ENCODE measurements around the gene F10. TPM values are rescaled to one million over a fixed set of nuclear protein-coding genes. Genes with fewer than 3 reads are reported as not detected.
"Not testable (repeated sequence)": the region's sequence is repeated elsewhere in the genome, so short reads cannot be mapped to it uniquely, and the experiment has no call there.

Gene F10
- 1.1 and 1.4 TPM in 2 replicates for total RNA-seq (2014; rRNA removed)
- polyA plus RNA-seq (2012), result 5.2 TPM

DNA sequence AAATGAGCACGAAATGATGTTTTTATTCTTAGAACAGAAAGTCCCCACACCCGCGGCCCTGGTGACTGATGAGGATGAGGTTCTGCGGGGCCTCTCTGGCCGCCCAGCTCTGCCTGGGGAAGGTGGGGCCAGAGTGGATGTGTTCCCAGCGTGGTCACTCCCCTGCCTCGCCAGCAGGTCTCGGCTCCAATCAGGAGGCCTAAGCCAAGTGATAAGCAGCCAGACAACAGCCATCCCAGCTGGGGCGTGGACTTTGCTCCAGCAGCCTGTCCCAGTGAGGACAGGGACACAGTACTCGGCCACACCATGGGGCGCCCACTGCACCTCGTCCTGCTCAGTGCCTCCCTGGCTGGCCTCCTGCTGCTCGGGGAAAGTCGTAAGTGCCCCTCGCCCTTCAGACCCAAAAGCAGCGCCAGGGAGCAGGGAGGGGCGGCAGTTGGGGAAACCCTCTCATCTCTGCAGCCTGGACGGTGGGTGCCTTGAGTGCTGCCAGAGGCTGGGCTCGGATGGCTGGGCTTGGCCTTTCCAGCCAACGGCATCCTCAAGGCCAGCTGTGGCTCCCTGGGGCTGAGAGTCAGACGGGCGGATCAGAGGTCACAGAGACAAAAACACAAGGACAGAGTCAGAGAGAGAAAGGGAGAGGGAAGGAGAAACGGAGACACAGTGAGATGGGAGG lies at the start of gene F10:
Gene F10, plus strand, starts transcription at position 250 of the 676 bp plus-strand sequence. Its CDS starts 57 bp downstream, at position 307.
- peak; percentile 34 for DNase-seq (ENCODE audit: low read depth)

DNA sequence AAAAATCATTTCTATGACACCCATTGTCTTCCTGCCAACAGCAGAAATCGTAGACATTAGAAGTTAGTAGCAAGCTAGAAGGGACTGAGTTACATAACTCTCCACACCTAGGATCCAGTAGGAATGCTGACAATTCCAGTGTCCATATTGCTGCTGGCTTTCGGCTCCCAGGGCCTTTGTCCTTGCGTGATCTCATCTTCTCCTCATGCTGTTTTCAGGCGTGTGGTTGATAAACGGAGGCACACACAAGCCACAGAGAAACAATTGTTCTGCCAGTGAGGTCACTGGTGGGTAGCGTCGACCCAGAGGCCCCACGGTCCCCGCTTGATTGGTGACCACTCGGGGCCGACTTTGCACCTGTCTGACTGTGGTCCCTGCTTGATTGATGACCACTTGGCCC lies 48.7 kb upstream of the F10 start:
- no peak for DNase-seq (ENCODE audit: low read depth)

DNA sequence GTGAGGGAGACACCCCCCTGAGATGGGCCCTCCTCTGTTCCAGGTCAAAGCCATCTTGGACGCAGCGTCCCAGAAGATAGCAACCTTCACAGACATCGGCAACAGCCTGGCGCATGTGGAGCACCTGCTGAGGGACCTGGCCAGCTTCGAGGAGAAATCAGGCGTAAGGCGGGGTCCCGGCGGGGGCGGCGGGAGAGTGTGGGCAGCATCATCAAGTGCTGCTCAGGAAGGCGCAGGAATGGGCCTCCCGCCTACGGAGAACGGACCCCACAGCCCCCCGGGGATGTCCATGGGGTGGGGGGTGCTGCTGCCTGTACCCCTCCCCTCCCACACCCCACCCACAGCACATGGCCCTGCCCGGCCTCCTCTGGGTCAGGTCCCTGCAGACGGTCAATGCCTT lies 48.2 kb upstream of the F10 start:
- no peak for DNase-seq (ENCODE audit: low read depth)

DNA sequence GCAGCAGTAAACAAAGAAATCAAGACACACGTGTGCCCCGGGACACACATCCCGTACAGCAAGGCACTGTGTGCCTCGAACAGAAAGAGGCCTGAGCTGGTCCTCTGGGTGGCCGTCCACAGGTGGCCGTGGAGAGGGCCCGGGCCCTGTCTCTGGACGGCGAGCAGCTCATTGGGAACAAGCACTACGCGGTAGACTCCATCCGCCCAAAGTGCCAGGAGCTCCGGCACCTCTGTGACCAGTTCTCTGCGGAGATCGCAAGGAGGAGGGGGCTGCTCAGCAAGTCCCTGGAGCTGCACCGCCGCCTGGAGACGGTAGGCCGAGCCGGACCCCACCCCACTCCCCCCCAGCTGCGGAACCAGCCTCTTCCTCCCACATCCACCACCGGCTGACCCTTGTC lies 47.7 kb upstream of the F10 start:
- DNase-seq (ENCODE audit: low read depth), result no peak

DNA sequence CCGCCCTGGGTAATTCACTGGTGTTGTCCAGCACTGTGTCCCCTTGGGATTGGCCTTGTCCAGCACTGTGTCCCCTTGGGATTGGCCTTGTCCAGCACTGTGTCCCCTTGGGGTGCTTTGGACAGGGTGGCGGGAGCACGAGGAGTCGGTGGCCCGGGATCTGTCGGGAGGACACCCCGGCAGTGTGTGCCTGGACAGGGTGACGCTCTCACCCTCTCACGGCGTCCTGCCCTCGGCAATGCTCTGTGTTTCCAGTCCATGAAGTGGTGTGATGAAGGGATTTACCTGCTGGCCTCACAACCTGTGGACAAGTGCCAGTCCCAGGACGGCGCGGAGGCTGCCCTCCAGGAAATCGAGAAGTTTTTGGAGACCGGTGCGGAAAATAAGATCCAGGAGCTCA lies 46.9 kb upstream of the F10 start:
- no peak for DNase-seq (ENCODE audit: low read depth)

DNA sequence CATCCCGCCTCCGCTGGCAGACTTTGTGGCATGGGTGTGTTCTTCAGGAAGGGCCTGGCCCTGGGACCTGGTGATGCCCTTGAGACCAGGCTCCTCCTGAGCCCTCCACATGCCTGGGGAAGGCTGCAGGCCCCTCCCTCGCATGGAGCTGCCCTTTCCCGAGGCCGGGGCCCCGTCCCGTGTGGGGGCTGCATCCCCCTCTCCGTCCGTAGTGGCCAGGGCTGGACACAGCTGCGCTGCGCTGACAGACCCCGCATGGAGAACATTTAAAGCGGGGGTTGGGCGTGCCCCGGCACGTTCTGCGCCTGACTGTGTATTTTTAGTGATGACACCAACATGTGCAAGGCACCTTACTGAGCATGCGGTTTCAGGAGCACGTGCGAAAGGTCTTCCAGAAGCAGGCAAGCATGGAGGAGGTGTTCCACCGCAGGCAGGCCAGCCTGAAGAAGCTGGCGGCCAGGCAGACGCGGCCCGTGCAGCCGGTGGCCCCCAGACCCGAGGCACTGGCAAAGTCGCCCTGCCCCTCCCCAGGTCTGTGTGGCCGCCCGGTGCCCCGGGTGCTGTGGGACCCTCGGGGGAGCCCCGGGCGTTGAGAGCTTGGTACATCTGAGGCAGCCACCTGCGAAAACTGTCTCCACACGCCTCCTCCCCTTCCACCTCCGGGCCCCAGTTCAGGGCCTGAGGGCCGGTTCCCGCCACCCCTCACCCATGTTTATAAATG lies 45.8 kb upstream of the F10 start:
- DNase-seq (ENCODE audit: low read depth), result no peak

DNA sequence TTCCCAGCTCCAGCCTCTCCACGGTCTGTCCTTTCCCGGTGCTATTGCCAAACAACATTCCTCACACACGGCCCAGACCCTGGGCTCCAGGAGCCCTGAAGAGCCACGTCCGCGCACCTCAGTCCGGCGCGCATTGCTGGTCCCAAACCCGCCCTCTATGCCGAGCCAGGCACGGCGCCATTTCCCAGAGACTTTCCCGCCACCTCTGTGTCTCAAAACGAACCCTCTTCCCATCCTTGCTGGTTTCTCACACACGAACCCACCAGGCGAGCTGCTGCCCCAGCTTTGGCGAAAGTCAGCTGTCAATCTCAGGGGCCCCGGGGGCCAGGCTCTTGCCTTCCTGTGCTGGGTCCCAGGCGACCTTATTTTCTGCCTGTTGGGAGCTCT lies 45.0 kb upstream of the F10 start:
- DNase-seq (ENCODE audit: low read depth), result no peak

DNA sequence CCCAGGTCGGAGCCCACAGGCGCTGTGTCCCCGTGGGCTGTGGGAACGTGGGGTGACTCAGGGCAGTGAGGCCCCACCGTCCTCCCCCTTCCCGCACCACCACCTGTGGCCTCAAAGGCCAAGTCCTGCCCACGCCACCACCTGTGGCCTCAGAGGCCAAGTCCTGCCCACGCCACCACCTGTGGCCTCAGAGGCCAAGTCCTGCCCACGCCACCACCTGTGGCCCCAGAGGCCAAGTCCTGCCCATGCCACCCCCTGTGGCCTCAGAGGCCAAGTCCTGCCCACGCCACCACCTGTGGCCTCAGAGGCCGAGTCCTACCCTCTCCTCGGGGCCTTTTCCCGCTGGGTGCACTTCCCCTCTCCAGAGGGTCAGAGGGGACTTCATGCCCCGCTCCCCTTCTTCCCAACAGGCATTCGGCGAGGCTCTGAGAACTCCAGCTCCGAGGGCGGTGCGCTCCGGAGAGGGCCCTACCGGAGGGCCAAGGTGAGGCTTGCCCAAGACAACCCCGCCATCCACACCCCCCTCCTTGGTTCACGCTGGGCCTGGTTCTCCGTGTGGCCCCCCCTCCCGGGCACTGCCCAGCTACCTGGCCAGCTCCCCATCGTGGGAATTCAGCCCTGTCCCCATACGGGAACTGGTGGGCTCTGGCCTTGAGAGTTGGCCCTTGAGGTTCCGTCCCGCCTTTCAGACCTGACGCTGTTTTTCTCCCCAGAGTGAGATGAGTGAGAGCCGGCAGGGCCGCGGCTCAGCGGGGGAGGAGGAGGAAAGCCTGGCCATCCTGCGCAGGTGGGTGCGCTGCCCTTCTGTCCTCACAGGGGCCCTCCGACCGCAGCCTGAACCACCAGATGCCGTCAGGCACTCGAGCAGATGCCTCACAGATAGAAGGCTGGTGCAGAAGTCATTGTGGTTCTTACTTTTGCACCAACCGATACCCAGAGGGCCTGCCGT lies 44.4 kb upstream of the F10 start:
- DNase-seq (ENCODE audit: low read depth), result no peak

DNA sequence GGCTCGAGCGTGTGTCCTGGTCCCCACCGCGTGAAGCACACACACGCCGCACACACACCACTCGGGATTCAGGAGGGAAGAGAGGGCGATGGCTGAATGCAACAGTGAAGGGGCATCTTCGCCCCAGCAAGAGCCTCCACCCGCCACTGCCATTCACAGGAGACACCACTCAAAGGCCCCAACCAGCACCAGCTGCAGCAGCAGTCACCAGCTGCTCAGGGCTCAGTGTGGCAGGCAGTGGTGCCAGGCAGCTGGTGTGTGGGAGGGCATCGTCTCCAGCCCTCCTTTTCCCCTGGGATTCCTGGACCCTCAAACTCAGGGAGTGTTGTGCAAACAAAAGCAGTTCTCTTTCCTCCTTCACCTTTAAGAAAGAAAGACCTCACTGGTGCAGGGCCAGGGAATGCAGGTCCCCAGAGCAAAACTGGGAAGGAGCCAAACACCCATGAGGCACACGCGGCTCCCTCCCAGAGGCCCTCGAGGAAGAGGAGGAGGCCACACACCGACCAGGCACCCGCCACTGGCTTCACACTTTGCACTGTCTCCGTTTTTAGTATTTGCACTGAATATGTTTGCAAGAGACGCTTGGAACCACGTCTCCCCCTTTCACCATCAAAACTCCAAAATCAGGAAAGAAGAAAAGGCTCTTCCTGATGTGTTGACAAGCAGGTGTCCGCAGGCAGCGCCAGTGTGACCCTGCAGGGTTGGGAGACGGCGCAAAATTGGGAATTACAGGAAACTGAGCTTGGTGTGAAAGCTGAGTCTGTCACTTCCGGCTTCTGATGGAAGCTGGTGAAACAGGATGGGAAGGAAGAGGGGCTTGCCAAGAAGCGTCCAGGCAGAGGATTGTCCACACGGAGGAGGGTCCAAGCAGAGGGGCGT lies 43.5 kb upstream of the F10 start:
- DNase-seq (ENCODE audit: low read depth), result peak; percentile 32

DNA sequence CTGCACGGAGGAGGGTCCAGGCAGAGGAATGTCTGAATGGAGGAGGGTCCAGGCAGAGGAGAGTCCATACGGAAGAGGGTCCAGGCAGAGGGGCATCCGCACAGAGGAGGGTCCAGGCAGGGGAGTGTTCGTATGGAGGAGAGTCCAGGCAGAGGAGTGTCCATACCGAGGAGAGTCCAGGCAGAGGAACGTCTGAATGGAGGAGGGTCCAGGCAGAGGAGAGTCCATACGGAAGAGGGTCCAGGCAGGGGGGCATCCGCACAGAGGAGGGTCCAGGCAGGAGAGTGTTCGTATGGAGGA lies 42.9 kb upstream of the F10 start:
- DNase-seq (ENCODE audit: low read depth), result not testable (repeated sequence)

DNA sequence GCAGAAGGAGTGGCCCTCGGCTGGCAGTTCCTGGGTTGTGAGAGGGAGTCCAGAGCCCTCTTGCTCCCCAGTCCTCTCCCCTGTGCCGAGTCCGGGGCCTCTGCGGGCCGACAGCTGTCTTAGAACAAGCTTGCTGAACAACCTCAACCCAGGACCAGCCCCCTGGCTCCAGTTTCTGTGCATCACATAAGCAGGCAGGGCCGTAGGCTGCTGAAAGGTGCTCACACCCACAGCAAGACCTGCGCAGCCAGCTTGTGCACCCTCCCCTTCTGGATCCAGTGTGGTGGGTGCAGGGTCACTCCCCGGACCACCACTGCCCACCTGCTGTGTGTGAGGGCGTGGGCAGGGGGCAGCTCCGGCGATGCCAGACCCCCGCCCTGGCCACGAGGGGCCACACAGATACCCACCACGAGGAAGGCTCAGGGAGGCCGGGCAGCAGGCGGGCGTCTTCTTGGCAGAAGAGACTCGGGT lies 42.2 kb upstream of the F10 start:
- no peak for DNase-seq (ENCODE audit: low read depth)

DNA sequence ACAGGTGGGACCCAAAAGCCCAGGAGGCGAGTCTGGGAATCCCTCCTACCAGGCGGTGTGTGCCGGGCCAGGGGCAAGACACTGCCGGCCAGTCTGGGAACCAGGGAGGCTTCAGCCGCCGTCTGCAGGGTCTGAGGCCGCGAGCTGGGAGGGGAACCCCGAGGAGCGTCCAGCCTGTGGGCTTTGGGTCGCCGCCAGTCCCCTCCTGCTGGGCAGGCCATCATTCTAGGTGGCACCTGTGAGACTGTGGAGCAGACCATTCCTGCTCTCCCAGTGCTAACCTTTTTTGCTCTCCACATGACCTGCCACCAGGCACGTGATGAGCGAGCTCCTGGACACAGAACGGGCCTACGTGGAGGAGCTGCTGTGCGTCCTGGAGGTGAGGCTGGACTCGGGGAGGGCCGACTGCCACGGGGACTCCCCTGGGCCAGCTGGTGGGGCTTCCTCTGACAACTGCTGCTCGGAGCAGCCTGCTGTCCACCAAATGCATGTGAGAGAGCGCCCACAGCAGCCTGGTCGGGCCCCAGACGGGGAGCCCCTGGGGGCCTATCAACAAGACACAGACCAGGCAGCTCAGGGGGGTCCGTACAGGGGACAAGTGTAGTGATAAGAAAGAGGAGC lies 41.6 kb upstream of the F10 start:
- no peak for DNase-seq (ENCODE audit: low read depth)

DNA sequence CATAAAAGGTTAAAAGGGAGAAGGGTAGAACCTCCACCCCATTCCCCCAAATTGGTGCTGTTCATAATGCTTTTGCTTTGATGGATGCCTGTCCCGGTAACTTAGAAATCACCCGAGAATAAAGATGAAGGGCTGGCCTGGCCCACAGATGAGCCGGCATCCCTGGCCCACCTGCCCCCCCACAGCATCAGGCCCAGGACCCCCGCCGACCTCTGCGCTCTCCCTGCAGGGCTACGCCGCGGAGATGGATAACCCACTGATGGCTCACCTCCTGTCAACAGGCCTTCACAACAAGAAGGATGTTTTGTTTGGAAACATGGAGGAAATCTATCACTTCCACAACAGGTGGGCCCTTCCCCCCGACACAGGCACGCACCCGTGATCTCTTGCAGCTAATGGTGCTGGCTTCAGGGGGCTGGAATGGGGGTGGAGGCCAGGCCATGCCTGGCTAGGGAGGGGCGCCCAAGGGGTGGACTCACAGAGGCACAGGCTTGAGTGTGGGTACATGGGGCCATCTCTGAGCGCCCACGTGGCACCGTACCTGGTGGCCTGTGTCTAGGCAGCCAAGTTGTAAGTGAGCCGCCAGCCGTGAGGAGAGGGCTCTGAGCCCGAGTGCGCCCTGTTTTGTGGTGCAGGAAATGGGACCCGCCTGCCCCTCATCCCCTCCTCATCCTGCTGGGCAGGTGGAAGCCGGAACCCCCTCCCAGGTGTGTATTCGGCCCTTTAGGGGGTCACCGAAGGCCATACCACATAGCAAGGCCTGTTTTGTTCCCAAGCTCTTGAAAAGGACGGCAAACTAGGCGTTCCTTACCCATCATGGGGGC lies 40.2 kb upstream of the F10 start:
- no peak for DNase-seq (ENCODE audit: low read depth)

DNA sequence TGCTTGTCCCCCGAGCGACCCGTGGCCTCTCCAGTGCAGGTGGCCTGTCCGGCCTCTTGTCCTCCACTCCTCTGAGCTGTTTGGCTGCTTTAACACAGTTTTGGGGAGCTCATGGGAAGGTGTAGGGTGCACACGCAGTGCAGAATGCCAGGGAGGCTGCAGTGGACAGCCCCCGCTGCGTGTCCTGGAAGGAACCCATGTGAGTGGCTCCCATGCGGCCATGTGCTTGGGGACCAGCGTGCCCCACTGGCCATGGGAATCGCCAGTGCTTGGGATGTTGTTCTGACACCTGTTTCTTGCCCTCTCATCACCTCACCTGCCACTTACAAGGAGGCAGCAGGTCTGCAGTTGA lies 39.6 kb upstream of the F10 start:
- DNase-seq (ENCODE audit: low read depth), result no peak

DNA sequence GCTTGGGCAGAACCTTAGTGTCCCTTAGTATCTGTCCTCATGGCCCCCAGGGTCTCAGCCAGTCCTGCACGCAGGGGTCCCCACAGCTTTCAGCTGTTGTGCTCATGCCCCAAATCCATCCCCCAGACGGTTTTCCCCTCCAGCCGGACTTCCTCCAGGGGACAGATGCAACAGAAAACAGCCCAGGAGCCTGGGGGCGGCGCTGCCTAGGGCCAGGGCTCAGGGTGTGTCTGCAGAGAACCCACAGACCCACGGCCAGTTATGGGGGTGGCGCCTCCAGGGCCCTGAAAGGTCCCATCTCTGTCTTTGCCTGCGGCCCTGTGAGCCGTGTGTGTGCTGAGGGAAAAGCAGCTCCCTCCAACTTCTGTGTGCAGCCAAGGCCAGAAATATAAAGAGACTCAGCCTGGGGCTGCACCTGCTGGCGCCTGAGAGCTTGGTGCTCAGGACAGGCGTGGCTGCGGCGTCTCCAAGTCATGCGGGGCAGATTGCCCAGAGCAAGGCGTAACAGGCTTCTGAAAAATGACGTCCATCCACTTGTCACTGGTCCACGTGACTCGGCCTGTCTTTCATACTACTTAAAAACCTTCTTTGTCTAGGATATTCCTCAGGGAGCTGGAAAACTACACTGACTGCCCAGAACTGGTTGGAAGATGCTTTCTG lies 39.1 kb upstream of the F10 start:
- DNase-seq (ENCODE audit: low read depth), result peak; percentile 21

DNA sequence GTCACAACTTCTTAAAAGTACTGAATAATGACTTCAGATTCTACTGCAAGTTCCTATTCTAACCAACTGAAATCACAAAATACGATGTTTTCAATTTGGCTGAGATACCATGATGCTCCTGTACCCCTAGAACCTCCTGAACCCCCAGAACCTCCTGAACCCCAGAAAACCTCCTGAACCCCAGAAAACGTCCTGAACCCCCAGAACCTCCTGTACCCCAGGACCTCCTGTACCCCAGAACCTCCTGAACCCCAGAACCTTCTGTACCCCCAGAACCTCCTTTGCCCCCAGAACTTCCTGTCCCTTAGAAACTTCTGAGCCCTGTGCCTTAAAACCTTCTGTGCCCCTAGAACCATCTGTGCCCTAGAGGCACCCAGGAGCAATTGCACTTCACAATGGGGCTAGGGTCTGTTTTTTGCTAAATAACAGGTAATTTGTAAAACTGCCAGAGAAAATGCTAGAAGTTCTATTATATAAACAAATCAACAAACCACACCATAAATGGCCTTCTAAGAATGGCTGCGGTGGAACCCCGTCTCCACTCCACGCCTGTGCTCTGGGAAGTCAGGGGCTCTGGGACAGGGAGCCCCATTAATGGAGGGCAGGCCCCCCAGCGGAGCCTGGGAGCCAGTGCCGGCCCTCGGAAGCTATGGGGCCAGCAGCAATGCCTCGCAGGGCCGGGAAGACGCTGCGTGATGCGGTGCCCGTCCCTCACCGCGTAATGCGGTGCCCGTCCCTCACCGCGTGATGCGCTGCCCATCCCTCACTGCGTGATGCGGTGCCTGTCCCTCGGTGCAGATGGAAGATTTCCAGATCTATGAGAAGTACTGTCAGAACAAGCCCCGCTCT lies 38.3 kb upstream of the F10 start:
- no peak for DNase-seq (ENCODE audit: low read depth)

DNA sequence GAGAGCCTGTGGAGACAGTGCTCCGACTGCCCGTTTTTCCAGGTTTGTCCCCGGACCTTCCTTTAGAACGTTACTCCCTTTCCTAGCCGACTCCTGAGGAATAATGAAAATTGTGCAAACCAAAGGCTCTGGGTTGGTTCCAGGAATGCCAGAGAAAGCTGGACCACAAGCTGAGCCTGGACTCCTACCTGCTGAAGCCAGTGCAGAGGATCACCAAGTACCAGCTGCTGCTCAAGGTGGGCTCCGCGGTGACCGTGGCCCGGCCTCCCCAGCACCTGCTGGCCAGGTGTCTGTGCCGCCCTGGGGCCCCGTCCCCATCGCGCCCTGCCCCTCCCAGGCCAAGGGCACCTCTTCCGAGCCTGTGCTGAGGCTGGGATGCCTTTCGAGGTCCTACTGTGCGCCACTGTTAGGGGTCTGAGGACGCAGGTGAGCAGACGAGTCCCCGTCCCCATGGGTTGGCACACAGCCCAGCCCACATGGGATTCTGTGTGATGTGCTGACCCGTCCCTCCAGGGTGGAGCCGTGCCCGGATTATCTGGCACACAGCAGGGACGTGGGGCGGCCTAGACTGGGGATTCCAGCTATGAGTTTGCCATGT lies 37.6 kb upstream of the F10 start:
- no peak for DNase-seq (ENCODE audit: low read depth)
